Measurements from ENCODE around the gene ANAPC15. TPM values are rescaled to one million over a fixed set of nuclear protein-coding genes. Genes with fewer than 3 reads are reported as not detected.
A peak's percentile ranks its signal among the peaks of the same experiment; 100 is the strongest.

The ANAPC15 gene
- total RNA-seq, 3 donors from 2014 or later (not counting 1 experiment from before 2014, with no cell fraction given), result 22.0 to 38.3 (median 29.7) TPM

DNA sequence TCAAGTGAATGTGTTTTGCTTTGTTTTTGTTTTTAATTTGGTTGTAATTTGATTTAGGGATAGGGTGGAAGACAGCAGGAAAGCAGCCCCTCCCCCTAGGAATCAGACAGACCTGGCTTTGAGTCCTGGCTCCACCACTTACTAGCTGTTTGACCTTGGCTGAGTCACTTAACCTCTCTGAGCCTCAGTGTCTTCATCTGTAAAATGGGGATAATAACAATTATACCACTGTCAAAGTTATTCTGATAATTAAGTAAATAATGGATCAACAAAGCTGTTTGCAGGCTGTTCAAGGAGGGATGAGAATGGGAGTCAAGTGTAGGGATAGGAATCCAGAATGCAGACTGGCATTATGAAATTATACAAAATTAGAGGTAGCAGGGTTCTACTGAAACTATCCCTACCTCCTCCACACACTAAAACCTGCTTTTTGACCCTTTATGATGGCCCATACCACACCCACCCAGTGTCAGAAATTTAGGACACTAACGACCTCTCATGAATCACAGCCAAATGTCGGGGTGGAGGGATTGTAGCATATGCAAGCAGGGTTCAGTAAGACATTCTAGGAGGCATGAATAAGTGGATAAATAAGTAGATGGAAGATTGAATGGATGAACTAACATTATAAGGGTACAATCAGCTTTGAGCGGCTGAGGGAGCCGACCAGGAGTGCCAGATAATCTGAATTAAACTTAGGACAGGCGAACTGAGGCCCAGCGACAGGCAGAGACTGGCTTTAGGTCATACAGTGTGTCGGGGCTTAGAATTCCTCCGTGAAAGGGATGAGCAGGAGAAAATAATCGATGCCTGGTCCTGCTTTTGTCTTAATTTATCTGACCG is 974 bp downstream of the ANAPC15 start:
- Mint-ChIP-seq H3K27ac (peak overlapping the region; percentile 95 to 96), H3K27me3 (ENCODE audit: low read depth in 2 of 2) (peaks cover 7 to 18% of the 10 kb centered on the region in 2 donors), H3K4me1 (peaks cover 20 to 24% of the 10 kb centered on the region in 2 donors), H3K4me3 (peak overlapping the region; percentile 94), H3K9me3 (no peaks in the 10 kb centered on the region), H3K36me3 (no peaks in the 10 kb centered on the region)
- Histone ChIP-seq H3K9me3 (ENCODE audit: control insufficient read depth, insufficient read depth, low read length) (no peaks in the 10 kb centered on the region), H3K36me3 (ENCODE audit: control insufficient read depth, insufficient read depth, low read length) (peaks cover 2% of the 10 kb centered on the region), H3K4me3 (ENCODE audit: low read length) (peak overlapping the region; percentile 69), H3K27me3 (ENCODE audit: control insufficient read depth, insufficient read depth, low read length) (no peaks in the 10 kb centered on the region), H3K27ac (ENCODE audit: low read length) (peak overlapping the region; percentile 90), H3K4me1 (ENCODE audit: control insufficient read depth, insufficient read depth, low read length) (peaks cover 19% of the 10 kb centered on the region)
- WGBS (ENCODE audit: insufficient coverage), result 6% methylated on average over 10 of the region's 10 CpGs
- TF ChIP-seq, protein P1, sequence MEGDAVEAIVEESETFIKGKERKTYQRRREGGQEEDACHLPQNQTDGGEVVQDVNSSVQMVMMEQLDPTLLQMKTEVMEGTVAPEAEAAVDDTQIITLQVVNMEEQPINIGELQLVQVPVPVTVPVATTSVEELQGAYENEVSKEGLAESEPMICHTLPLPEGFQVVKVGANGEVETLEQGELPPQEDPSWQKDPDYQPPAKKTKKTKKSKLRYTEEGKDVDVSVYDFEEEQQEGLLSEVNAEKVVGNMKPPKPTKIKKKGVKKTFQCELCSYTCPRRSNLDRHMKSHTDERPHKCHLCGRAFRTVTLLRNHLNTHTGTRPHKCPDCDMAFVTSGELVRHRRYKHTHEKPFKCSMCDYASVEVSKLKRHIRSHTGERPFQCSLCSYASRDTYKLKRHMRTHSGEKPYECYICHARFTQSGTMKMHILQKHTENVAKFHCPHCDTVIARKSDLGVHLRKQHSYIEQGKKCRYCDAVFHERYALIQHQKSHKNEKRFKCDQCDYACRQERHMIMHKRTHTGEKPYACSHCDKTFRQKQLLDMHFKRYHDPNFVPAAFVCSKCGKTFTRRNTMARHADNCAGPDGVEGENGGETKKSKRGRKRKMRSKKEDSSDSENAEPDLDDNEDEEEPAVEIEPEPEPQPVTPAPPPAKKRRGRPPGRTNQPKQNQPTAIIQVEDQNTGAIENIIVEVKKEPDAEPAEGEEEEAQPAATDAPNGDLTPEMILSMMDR (IDR thresholded peaks at IDR 0.05), result no peak
- no peak for DNase-seq
- intact Hi-C loops (cut with micrococcal nuclease), result loop anchor here (1.0 to 2.0 kb wide), 4 partner anchors 8 to 183 kb away; partner anchors contain the start of genes LAMTOR1, LRRC51, NUMA1 and XNDC1N
- peak in 2 of 3 donors; percentile 0 for ATAC-seq

DNA sequence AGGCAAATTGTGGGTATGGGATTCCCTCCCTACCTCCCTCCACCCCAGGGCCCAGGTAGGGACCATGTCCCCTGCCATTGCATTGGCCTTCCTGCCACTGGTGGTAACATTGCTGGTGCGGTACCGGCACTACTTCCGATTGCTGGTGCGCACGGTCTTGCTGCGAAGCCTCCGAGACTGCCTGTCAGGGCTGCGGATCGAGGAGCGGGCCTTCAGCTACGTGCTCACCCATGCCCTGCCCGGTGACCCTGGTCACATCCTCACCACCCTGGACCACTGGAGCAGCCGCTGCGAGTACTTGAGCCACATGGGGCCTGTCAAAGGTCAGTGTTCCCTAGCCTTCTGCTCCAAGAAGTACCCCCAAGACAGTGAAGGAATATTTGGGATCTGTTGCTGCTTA is 6.6 kb downstream of the ANAPC15 start, which contains the start of gene TOMT:
TOMT (plus strand) TSS at position 37 of the 400 bp plus-strand sequence; CDS start at position 65, 28 bp downstream.
- peaks cover 25% of the 10 kb centered on the region for H3K4me1 ChIP-seq (ENCODE audit: control insufficient read depth, insufficient read depth, low read length)
- H3K4me3 ChIP-seq (ENCODE audit: low read length), result no peak within 1 kb of the TSS
- no peaks in the 10 kb centered on the region for H3K9me3 ChIP-seq (ENCODE audit: control insufficient read depth, insufficient read depth, low read length)
- no peaks in the 10 kb centered on the region for H3K27me3 Mint-ChIP-seq (ENCODE audit: low read depth in 2 of 2)
- peaks cover 35 to 36% of the 10 kb centered on the region in 2 donors for H3K4me1 Mint-ChIP-seq
- ATAC-seq, result no peak
- no peaks in the 10 kb centered on the region for H3K27me3 ChIP-seq (ENCODE audit: control insufficient read depth, insufficient read depth, low read length)
- peak within 1 kb of the TSS; percentile 89 to 91 for H3K27ac Mint-ChIP-seq
- TF ChIP-seq, protein P1 (IDR thresholded peaks at IDR 0.05), result no peak
- H3K36me3 ChIP-seq (ENCODE audit: control insufficient read depth, insufficient read depth, low read length), result peaks cover 2% of the 10 kb centered on the region
- no peaks in the 10 kb centered on the region for H3K9me3 Mint-ChIP-seq
- intact Hi-C loops (cut with micrococcal nuclease), result no loop called here
- H3K27ac ChIP-seq (ENCODE audit: low read length), result no peak within 1 kb of the TSS
- no peaks in the 10 kb centered on the region for H3K36me3 Mint-ChIP-seq
- H3K4me3 Mint-ChIP-seq, result no peak within 1 kb of the TSS
- no peak for DNase-seq
- 97% methylated on average over 14 of the region's 14 CpGs for WGBS (ENCODE audit: insufficient coverage)

DNA sequence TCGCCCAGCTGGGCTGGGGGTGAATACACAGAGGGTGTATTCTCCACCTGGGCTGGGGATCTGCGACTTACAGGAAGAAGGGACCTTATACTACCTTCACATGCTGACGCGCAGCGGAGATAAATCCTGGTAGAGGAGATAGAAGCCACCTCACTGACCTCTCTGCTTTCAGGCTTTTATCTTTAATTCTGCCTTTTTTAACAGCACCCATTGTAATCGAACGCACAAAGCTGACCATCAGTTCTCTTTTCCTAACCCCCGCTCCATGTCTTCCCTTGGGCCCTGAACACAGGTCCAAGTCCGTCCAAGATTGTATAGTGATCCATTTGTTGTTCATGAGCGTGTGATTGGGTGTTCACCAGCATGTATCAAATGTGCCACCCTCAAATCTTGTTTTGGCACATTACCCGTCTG is 8.7 kb downstream of the ANAPC15 start:
- H3K4me3 Mint-ChIP-seq, result peak overlapping the region; percentile 94
- H3K4me1 Mint-ChIP-seq, result peaks cover 43 to 45% of the 10 kb centered on the region in 2 donors
- H3K27ac Mint-ChIP-seq, result peak overlapping the region; percentile 89 to 91
- peak overlapping the region; percentile 84 for H3K4me3 ChIP-seq (ENCODE audit: low read length)
- DNase-seq (no peak), ATAC-seq (no peak)
- no peaks in the 10 kb centered on the region for H3K9me3 Mint-ChIP-seq
- no peaks in the 10 kb centered on the region for H3K36me3 Mint-ChIP-seq
- intact Hi-C loops (cut with micrococcal nuclease), result loop anchor here (1.0 kb wide), 2 partner anchors 9 to 23 kb away; partner anchors contain the start of genes ANAPC15, LRRC51 and NUMA1
- no peaks in the 10 kb centered on the region for H3K9me3 ChIP-seq (ENCODE audit: control insufficient read depth, insufficient read depth, low read length)
- peaks cover 31% of the 10 kb centered on the region for H3K4me1 ChIP-seq (ENCODE audit: control insufficient read depth, insufficient read depth, low read length)
- WGBS (ENCODE audit: insufficient coverage), result 85% methylated on average over 10 of the region's 11 CpGs
- TF ChIP-seq, protein P1 (IDR thresholded peaks at IDR 0.05), result no peak
- H3K27me3 Mint-ChIP-seq (ENCODE audit: low read depth in 2 of 2), result no peaks in the 10 kb centered on the region
- no peaks in the 10 kb centered on the region for H3K27me3 ChIP-seq (ENCODE audit: control insufficient read depth, insufficient read depth, low read length)
- peak overlapping the region; percentile 87 for H3K27ac ChIP-seq (ENCODE audit: low read length)
- peaks cover 6% of the 10 kb centered on the region for H3K36me3 ChIP-seq (ENCODE audit: control insufficient read depth, insufficient read depth, low read length)
